GM12892 (cell line): ENCODE results near the gene SMG9.

Experiments
- POLR2A ChIP-seq: IDR thresholded peaks from 2 replicates; pipeline ENCODE4 v1.6.1; 2011; ENCODE audit warnings: low read depth, low read length, control low read depth
- TAF1 ChIP-seq: IDR thresholded peaks from 2 replicates; pipeline ENCODE4 v1.6.1; 2011; ENCODE audit warnings: low read depth, mild to moderate bottlenecking, control low read depth, low read length, borderline replicate concordance

DNA sequence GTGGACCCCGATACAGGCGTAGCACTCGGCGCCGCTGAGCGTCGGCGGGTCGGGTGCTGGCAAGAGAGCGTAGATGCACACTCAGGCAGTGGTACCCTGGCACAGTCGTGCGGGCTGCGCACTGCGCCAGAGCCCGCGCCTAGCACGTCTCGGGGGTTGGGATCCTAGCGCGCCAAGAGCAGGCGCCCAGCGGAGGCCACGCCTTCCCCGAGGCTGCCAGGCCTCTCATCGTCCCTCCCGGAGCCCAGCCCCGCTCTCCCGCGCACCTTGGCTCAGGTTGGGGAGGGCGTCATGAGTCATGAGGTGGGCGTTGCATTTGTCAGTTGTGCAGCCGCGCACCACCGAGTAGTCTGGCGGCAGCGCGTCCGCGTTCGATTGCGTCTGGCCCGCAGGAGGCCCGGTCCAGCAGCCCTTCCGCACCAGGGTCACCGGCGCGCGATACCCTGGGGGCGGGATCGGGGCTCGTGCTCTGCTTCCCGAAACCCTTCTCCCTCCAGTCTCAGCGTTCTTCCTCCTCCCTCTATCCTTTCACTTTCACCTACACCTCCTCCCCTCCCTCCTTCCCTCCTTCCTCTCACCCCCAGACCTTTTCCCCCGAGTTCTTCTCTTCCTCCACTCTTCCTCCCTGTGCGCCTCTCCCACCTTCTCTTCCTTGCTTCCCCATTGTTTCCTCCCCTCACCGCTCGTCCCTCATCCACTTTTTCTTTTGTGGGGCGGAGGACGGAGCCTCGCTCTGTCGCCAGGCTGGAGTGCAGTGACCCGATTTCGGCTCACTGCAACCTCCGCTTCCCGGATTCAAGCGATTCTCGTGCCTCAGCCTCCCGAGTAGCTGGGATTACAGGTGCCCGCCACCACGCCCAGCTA, 44.0 kb upstream of the SMG9 start:
- TF ChIP-seq TAF1 (no peak), POLR2A (no peak)
